Psoas muscle (tissue), 8 donors: ENCODE measurements around the gene ATP2A3. TPM values are rescaled to one million over a fixed set of nuclear protein-coding genes. Genes with fewer than 3 reads are reported as not detected.
"Not testable (repeated sequence)": the region's sequence is repeated elsewhere in the genome, so short reads cannot be mapped to it uniquely, and the experiment has no call there.

Experiments
- ATAC-seq, 4 donors: fragments of 200-7000 bp; cut with Tn5 transposase; one replicate each; pipeline ENCODE4 v1.9.1; 2020; ENCODE audit warnings: moderate library complexity in 3 of 4, mild to moderate bottlenecking in 2 of 4
- DNase-seq, 2 donors: peaks; one replicate each; pipeline ENCODE4 v3.0.0-alpha.2; 2020
- H3K27ac ChIP-seq: fragments of 200-600 bp; one replicate; pipeline ENCODE4 v1.8.0; 2022
- H3K27me3 ChIP-seq, 3 donors: fragments of 200-600 bp in 1 of 3; one replicate each; pipeline versions ENCODE4 v1.6.1 to v1.8.0; 2013 to 2022; ENCODE audit warnings: low read length in 2 of 3, mild to moderate bottlenecking in 2 of 3, moderate library complexity in 1 of 3; ENCODE audit not compliant: insufficient read depth in 3 of 3
- H3K36me3 ChIP-seq, 2 donors: fragments of 200-600 bp in 1 of 2; one replicate each; pipeline versions ENCODE4 v1.6.1 to v1.8.0; 2013 to 2022; ENCODE audit warnings: low read depth in 1 of 2, mild to moderate bottlenecking in 1 of 2, moderate library complexity in 1 of 2; ENCODE audit not compliant: insufficient read depth in 1 of 2
- H3K4me1 ChIP-seq: fragments of 200-600 bp; one replicate; pipeline ENCODE4 v1.8.0; 2022
- H3K4me3 ChIP-seq: fragments of 200-600 bp; one replicate; pipeline ENCODE4 v1.8.0; 2022; ENCODE audit warnings: mild to moderate bottlenecking
- H3K9me3 ChIP-seq: fragments of 200-600 bp; one replicate; pipeline ENCODE4 v1.8.0; 2022
- CTCF ChIP-seq: fragments of 200-600 bp; IDR thresholded peaks from one replicate; pipeline ENCODE4 v1.8.0; 2022; ENCODE audit warnings: antibody characterized with exemption
- WGBS, 3 donors: extraction: QIAGEN DNeasy Blood & Tissue Kit; methylation state at CpG; one replicate each; pipeline versions ENCODE4 v1.1.6 to v1.1.7; 2013; 5-methylcytosine and 5-hydroxymethylcytosine counted together
- intact Hi-C, 2 donors: fragments of 100-400 bp; cut with DNase I; formaldehyde crosslinking; loops; one replicate each; pipeline versions ENCODE4 v1.11.0 to v1.14.2; 2022
- polyA plus RNA-seq, 3 donors: library from polyadenylated mRNA; stranded (reverse); fragments of 200-250 nt; gene quantifications; one replicate each; pipeline ENCODE4 v1.2.3, GENCODE V29; 2013
- total RNA-seq, 4 donors: library from RNA; stranded (reverse); fragmentation: NEBNext Ultra II Directional in 2 of 4; extraction: Animal tissue kit (Norgen Biotek cat#: 25700) in 2 of 4; gene quantifications; one replicate each; pipeline versions ENCODE4 v1.2.1 to v1.2.4, GENCODE V29; 2021 to 2023
- donor health status: healthy with polysubstance abuse.
- donor health status: DM: no; HTN: no; CAD: no; lungs with moderate emphysema.
- donor health status: Bipolar disorder and iron deficiency.
- donor health status: healthy.
- donor health status: DM: yes; HTN: yes; CAD: no.
- donor health status: DM: no; HTN: no; CAD: no.
- donor health status: DM: no; HTN: no; CAD: no.
- donor health status: DM: yes; HTN: yes; CAD: no.

The ATP2A3 gene
- total and polyA plus RNA-seq, 7 donors, result 1.2 to 3.8 (median 3.0) TPM

DNA sequence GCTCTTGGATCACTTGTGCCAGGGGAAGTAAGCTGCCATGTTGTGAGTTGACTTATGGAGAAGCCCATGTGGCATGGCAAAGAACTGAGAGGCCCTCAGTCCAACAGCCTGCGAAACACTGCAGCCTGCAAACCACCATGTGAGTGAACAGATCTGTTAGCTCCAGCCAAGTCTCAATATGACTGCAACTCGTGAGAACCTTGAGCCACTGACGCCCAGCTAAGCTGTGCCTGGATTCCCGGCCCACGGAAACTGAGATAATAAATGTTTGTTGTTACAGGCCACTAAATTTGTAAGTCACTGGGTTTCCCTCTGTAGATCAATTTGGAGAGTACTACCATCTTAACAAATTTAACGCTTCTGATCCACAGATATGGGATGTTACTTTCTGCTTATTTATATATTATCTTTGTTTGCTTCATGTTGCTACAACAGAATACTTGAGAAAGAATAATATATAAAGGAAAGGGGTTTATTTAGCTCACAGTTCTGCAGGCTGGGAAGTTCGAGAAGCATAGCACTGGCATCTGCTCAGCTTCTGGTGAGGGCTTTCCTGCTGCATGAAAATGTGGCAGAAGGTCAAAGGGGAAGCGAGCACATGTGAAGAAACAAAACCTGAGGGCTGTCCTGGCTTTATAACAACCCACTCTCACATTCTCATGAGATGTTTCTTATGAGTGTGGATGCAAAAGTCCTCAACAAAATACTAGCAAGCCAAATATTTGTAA is 29.4 kb upstream of the ATP2A3 start:
- 77 to 81% (median 77%) methylated on average over 8 of the region's 8 CpGs for WGBS, 3 donors

DNA sequence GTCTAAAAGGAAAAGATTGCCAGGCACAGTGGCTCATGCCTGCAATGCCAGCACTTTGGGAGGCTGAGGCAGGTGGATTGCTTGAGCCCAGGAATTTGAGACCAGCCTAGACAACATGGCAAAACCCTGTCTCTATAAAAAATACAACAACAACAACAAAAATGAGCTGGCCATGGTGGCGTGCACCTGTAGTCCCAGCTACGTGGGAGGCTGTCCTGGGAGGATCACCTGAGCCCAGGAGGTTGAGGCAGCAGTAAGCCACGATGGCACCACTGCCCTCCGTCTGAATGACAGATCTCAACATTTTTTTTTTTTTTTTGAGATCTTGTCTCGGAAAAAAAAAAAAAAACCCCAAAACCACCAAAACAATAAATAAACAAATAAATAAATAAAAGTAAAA is 28.1 kb upstream of the ATP2A3 start:
- ATAC-seq (no peak), DNase-seq (no peak)
- whole genome bisulfite sequencing, 3 donors, result 78 to 87% (median 79%) methylated on average over 5 of the region's 5 CpGs
- no peak overlapping the region for H3K27ac ChIP-seq
- peaks cover 0 to 6% (median 0%) of the 10 kb centered on the region in 3 donors for H3K27me3 ChIP-seq
- intact Hi-C loops, result no loop called here
- H3K36me3 ChIP-seq, result no peaks in the 10 kb centered on the region
- no peaks in the 10 kb centered on the region for H3K4me1 ChIP-seq
- peaks cover under 1% of the 10 kb centered on the region for H3K9me3 ChIP-seq
- no peak for TF ChIP-seq CTCF
- H3K4me3 ChIP-seq, result no peak overlapping the region

More for the DNA sequence above, 29.4 kb upstream of the ATP2A3 start:
- peaks cover 6% of the 10 kb centered on the region for H3K9me3 ChIP-seq
- peak in 1 of 2 donors; percentile 16 for DNase-seq
- no peak for ATAC-seq
- H3K27me3 ChIP-seq, result peaks cover 0 to 5% (median 0%) of the 10 kb centered on the region in 3 donors
- no peaks in the 10 kb centered on the region for H3K4me1 ChIP-seq
- no peak overlapping the region for H3K4me3 ChIP-seq
- no peak overlapping the region for H3K27ac ChIP-seq
- intact Hi-C loops, result no loop called here
- no peaks in the 10 kb centered on the region for H3K36me3 ChIP-seq
- no peak for TF ChIP-seq CTCF

GRCh38 chr17:3991699-3992098 is 27.5 kb upstream of the ATP2A3 start:
- ATAC-seq, H3K4me3 ChIP-seq, H3K9me3 ChIP-seq, intact Hi-C loops, H3K27ac ChIP-seq, H3K36me3 ChIP-seq, DNase-seq, H3K4me1 ChIP-seq: not testable (repeated sequence)
- H3K27me3 ChIP-seq, result peaks cover 0 to 13% (median 0%) of the 10 kb centered on the region in 3 donors
- WGBS, 3 donors, result 74 to 85% (median 82%) methylated on average over 3 of the region's 3 CpGs

- Histone ChIP-seq H3K9me3 (no peaks in the 10 kb centered on the region), H3K27ac (no peak overlapping the region), H3K4me1 (no peaks in the 10 kb centered on the region), H3K36me3 (no peaks in the 10 kb centered on the region), H3K27me3 (peaks cover 0 to 17% (median 0%) of the 10 kb centered on the region in 3 donors), H3K4me3 (no peak overlapping the region)
- WGBS, 3 donors, result 65 to 86% (median 80%) methylated on average over 12 of the region's 12 CpGs
- no peak for TF ChIP-seq CTCF
- intact Hi-C loops, result no loop called here
- peak in 1 of 2 donors; percentile 18 for DNase-seq
- peak in 1 of 4 donors; percentile 23 for ATAC-seq
These were observed 26.3 kb upstream of the ATP2A3 start for GRCh38 chr17:3990386-3991127.
